ENCODE results near the gene MAP9. TPM values are rescaled to one million over a fixed set of nuclear protein-coding genes. Genes with fewer than 3 reads are reported as not detected.

MAP9 gene
- total and polyA plus RNA-seq, 10 of the 15 experiments (the other 5 are each of a cell fraction or from before 2014, with no cell fraction given), result 1.2 to 7.0 (median 4.3) TPM

DNA sequence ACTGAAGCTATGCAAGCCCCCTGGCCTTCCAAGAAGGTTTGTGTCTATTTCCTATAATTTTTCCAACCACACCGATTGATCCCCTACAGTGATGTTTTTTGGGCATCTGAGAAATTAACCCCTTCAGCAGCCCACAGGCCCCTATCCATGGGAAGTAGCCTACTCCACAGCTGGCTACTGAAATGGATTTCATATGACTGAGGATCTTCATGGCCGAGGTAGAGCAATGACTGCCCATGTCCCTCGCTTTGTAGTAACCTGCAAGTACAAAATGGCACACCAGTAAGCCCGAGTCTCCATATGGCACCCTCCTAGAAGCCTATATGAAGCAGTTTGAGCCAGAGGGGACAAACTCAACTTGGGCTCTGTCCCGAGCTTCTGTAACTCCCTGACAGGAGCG lies 36.8 kb downstream of the MAP9 start:
- Histone ChIP-seq H3K4me1 (ENCODE audit: control insufficient read depth, insufficient read depth, low read length) (no peaks in the 10 kb centered on the region), H3K4me2 (ENCODE audit: control insufficient read depth, insufficient read depth) (no peak overlapping the region), H3K27ac (ENCODE audit: control insufficient read depth, insufficient read depth) (no peak overlapping the region), H3K79me2 (ENCODE audit: control insufficient read depth, insufficient read depth, low read length) (no peaks in the 10 kb centered on the region), H3K36me3 (ENCODE audit: control insufficient read depth in 2 of 2, insufficient read depth in 2 of 2, low read length in 1 of 2) (no peaks in the 10 kb centered on the region), H4K20me1 (ENCODE audit: control insufficient read depth, insufficient read depth) (no peaks in the 10 kb centered on the region), H3K4me3 (no peak overlapping the region), H3K9me3 (replicated peaks; ENCODE audit: control insufficient read depth, insufficient read depth, low read length) (no peaks in the 10 kb centered on the region), H2AFZ (ENCODE audit: control insufficient read depth, low read depth, low read length) (no peak overlapping the region), H3K9ac (ENCODE audit: control insufficient read depth, insufficient read depth, low read length) (no peak overlapping the region), H3K27me3 (replicated peaks in 1 of 2; ENCODE audit: control insufficient read depth in 2 of 2, insufficient read depth in 2 of 2, low read length in 1 of 2) (no peaks in the 10 kb centered on the region)
- ATAC-seq (no peak), DNase-seq (ENCODE audit: low read depth, low spot score) (no peak), FAIRE-seq (no peak)
- RAD21 ChIA-PET (ENCODE audit: unreplicated experiment), result no interaction called here
- POLR2A ChIA-PET, result no interaction called here
- CTCF ChIA-PET, result interaction anchor here (0.5 to 1.1 kb wide), 2 partner anchors 11 to 534 kb away, joined by 3 read pairs; no protein-coding TSS in a partner anchor
- SMC1A ChIA-PET (ENCODE audit: uncharacterized antibody, unreplicated experiment), result interaction anchor here (0.8 kb wide), 1 partner anchor 17 kb away, joined by 3 read pairs; no protein-coding TSS in a partner anchor
- in situ Hi-C loops (cut with MboI) (no loop called here), intact Hi-C loops (cut with micrococcal nuclease; ENCODE audit: unreplicated experiment) (no loop called here)
- TF ChIP-seq EZH2 (IDR thresholded peaks at IDR 0.05; ENCODE audit: borderline replicate concordance, control insufficient read depth, low read depth, low read length) (no peak), SIX5 (IDR thresholded peaks at IDR 0.05; ENCODE audit: low read depth, low read length, severe bottlenecking) (no peak), CREM (IDR thresholded peaks at IDR 0.05; ENCODE audit: low read depth) (no peak), NFIC (IDR thresholded peaks at IDR 0.05; ENCODE audit: low read depth, low read length) (no peak), RUNX3 (IDR thresholded peaks at IDR 0.05; ENCODE audit: low read length) (no peak)
- TF ChIP-seq, protein P1, sequence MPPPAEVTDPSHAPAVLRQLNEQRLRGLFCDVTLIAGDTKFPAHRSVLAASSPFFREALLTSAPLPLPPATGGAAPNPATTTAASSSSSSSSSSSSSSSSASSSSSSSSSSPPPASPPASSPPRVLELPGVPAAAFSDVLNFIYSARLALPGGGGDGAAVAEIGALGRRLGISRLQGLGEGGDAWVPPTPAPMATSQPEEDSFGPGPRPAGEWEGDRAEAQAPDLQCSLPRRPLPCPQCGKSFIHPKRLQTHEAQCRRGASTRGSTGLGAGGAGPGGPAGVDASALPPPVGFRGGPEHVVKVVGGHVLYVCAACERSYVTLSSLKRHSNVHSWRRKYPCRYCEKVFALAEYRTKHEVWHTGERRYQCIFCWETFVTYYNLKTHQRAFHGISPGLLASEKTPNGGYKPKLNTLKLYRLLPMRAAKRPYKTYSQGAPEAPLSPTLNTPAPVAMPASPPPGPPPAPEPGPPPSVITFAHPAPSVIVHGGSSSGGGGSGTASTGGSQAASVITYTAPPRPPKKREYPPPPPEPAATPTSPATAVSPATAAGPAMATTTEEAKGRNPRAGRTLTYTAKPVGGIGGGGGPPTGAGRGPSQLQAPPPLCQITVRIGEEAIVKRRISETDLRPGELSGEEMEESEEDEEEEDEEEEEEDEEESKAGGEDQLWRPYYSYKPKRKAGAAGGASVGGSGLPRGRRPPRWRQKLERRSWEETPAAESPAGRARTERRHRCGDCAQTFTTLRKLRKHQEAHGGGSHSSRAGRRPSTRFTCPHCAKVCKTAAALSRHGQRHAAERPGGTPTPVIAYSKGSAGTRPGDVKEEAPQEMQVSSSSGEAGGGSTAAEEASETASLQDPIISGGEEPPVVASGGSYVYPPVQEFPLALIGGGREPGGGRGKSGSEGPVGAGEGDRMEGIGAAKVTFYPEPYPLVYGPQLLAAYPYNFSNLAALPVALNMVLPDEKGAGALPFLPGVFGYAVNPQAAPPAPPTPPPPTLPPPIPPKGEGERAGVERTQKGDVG (CRISPR knock-in tag; IDR thresholded peaks at IDR 0.05), result no peak
- TF ChIP-seq, protein P2, sequence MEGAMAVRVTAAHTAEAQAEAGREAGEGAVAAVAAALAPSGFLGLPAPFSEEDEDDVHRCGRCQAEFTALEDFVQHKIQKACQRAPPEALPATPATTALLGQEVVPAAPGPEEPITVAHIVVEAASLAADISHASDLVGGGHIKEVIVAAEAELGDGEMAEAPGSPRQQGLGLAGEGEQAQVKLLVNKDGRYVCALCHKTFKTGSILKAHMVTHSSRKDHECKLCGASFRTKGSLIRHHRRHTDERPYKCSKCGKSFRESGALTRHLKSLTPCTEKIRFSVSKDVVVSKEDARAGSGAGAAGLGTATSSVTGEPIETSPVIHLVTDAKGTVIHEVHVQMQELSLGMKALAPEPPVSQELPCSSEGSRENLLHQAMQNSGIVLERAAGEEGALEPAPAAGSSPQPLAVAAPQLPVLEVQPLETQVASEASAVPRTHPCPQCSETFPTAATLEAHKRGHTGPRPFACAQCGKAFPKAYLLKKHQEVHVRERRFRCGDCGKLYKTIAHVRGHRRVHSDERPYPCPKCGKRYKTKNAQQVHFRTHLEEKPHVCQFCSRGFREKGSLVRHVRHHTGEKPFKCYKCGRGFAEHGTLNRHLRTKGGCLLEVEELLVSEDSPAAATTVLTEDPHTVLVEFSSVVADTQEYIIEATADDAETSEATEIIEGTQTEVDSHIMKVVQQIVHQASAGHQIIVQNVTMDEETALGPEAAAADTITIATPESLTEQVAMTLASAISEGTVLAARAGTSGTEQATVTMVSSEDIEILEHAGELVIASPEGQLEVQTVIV (IDR thresholded peaks at IDR 0.05; ENCODE audit: borderline replicate concordance, partially characterized antibody), result no peak
- WGBS (ENCODE audit: insufficient coverage, insufficient replicate concordance, low lambda C conversion rate, missing lambda C conversion rate), result 54% methylated on average over 6 of the region's 6 CpGs
- BruUV-seq (replicated peaks), result no TSS peak

All from GM12878 (cell line).